OCI-LY7 (cell line): ENCODE measurements around the gene ZFAND4. TPM values are rescaled to one million over a fixed set of nuclear protein-coding genes. Genes with fewer than 3 reads are reported as not detected.

Experiments
- BruUV-seq: library from RNA; stranded (reverse); fragments of 400-500 nt; replicated peaks from 2 replicates; lab custom pipeline; 2021; lab: Mats Ljungman, UMichigan
- CTCF ChIA-PET: fragments of 300-600 bp; sonication (Branson Sonifier 250); formaldehyde crosslinking; loops from one replicate; lab custom pipeline; 2022; ENCODE audit warnings: antibody characterized with exemption; ENCODE audit not compliant: unreplicated experiment; lab: Charles Lee
- POLR2A ChIA-PET: fragments of 300-600 bp; sonication (Branson Sonifier 250); formaldehyde crosslinking; loops from one replicate; lab custom pipeline; 2022; ENCODE audit warnings: antibody characterized with exemption; lab: Charles Lee
- DNase-seq: peaks from one replicate; pipeline ENCODE4 v3.0.0-alpha.2; 2015; ENCODE audit warnings: low spot score
- H2AFZ ChIP-seq: fragments of 200-600 bp; sonication (generic), shearing (Covaris generic); 2 replicates; pipeline ENCODE4 v1.6.1; 2014; ENCODE audit warnings: mild to moderate bottlenecking, antibody characterized with exemption, low read length, moderate library complexity
- H3K27ac ChIP-seq: fragments of 200-600 bp; sonication (generic); 2 replicates; pipeline ENCODE4 v1.5.1; 2014; ENCODE audit warnings: mixed run types, low read depth, mild to moderate bottlenecking, moderate library complexity, low read length, inconsistent platforms; ENCODE audit not compliant: poor library complexity, severe bottlenecking
- H3K36me3 ChIP-seq: fragments of 200-600 bp; sonication (generic); 2 replicates; pipeline ENCODE4 v1.6.1; 2014; ENCODE audit warnings: mild to moderate bottlenecking, antibody characterized with exemption, low read length, moderate library complexity, mixed read lengths; ENCODE audit not compliant: insufficient read depth
- H3K4me1 ChIP-seq: fragments of 200-600 bp; sonication (generic); 2 replicates; pipeline ENCODE4 v1.5.1; 2014; ENCODE audit warnings: mild to moderate bottlenecking, low read length; ENCODE audit not compliant: insufficient read depth, poor library complexity, severe bottlenecking
- H3K4me2 ChIP-seq: fragments of 200-600 bp; sonication (generic); 2 replicates; pipeline ENCODE4 v1.6.1; 2014; ENCODE audit warnings: mild to moderate bottlenecking, low read length
- H3K4me3 ChIP-seq: fragments of 200-600 bp; sonication (generic); 2 replicates; pipeline ENCODE4 v1.5.1; 2014; ENCODE audit warnings: mild to moderate bottlenecking, low read depth, low read length; ENCODE audit not compliant: poor library complexity, severe bottlenecking
- H3K79me2 ChIP-seq: fragments of 200-600 bp; sonication (generic); 2 replicates; pipeline ENCODE4 v1.6.1; 2016; ENCODE audit warnings: low read depth, mild to moderate bottlenecking, low read length, moderate library complexity, mixed read lengths; ENCODE audit not compliant: insufficient read depth
- H3K9me2 ChIP-seq: fragments of 200-600 bp; sonication (generic); 2 replicates; pipeline ENCODE4 v1.6.1; 2016; ENCODE audit warnings: mild to moderate bottlenecking, low read length, mixed read lengths; ENCODE audit not compliant: insufficient read depth
- H3K9me3 ChIP-seq: fragments of 200-600 bp; sonication (generic); 2 replicates; pipeline ENCODE4 v1.6.1; 2014; ENCODE audit warnings: mild to moderate bottlenecking, mixed run types, low read length, mixed read lengths
- H4K20me1 ChIP-seq: fragments of 200-600 bp; sonication (generic); 2 replicates; pipeline ENCODE4 v1.6.1; 2014; ENCODE audit warnings: mild to moderate bottlenecking, antibody characterized with exemption, low read length, moderate library complexity, mixed read lengths; ENCODE audit not compliant: insufficient read depth
- CTCF ChIP-seq: fragments of 200-600 bp; sonication (generic); conservative IDR thresholded peaks from 2 replicates; pipeline ENCODE4 v1.5.1; 2014; ENCODE audit warnings: mild to moderate bottlenecking, antibody characterized with exemption, low read length, moderate library complexity, mixed read lengths
- EZH2phosphoT487 ChIP-seq: fragments of 200-600 bp; sonication (generic); IDR thresholded peaks from 2 replicates; pipeline ENCODE4 v1.6.1; 2018; ENCODE audit warnings: low read depth, borderline replicate concordance, mild to moderate bottlenecking, mixed run types, antibody characterized with exemption, low read length, moderate library complexity, mixed read lengths
- intact Hi-C: fragments of 100-400 bp; cut with micrococcal nuclease; formaldehyde crosslinking; loops from one replicate; pipeline ENCODE4 v1.10.0; 2022; ENCODE audit not compliant: unreplicated experiment
- total RNA-seq, 2 experiments: library from RNA; depleted of rRNA in 1 of 2; stranded (reverse); fragments of >200 nt in 1 of 2; shearing (Covaris generic) in 1 of 2; gene quantifications; 2 replicates each; pipeline ENCODE4 v1.2.3, GENCODE V29; 2014 to 2022

Gene ZFAND4
- total RNA-seq, 2 experiments from 2014 or later = 18.6 to 35.8 TPM

GRCh38 chr10:45640049-45640448, 32.5 kb downstream of the ZFAND4 start:
- no peaks in the 10 kb centered on the region for H4K20me1 ChIP-seq
- H3K4me3 ChIP-seq = no peak overlapping the region
- H3K79me2 ChIP-seq = no peaks in the 10 kb centered on the region
- peaks cover 60% of the 10 kb centered on the region for H3K36me3 ChIP-seq
- no TSS peak for BruUV-seq
- intact Hi-C loops = no loop called here
- H3K4me2 ChIP-seq = no peak overlapping the region
- no peaks in the 10 kb centered on the region for H3K4me1 ChIP-seq
- H3K27ac ChIP-seq = no peak overlapping the region
- no peaks in the 10 kb centered on the region for H3K9me3 ChIP-seq
- CTCF ChIA-PET = no interaction called here
- DNase-seq = no peak
- POLR2A ChIA-PET = interaction anchor here (0.7 kb wide), 2 partner anchors 10 to 12 kb away, joined by 4 to 5 read pairs; no protein-coding TSS in a partner anchor
- TF ChIP-seq CTCF = no peak
- no peak overlapping the region for H2AFZ ChIP-seq
- H3K9me2 ChIP-seq = no peaks in the 10 kb centered on the region

GRCh38 chr10:45627412-45628048, 45.0 kb downstream of the ZFAND4 start:
- no peak for TF ChIP-seq EZH2phosphoT487
- no peak for TF ChIP-seq CTCF
- H3K36me3 ChIP-seq = peaks cover 8% of the 10 kb centered on the region; the same call in 1 of the 2 replicates
- no TSS peak for BruUV-seq
- H2AFZ ChIP-seq = no peak overlapping the region
- CTCF ChIA-PET = no interaction called here
- no peaks in the 10 kb centered on the region for H3K9me2 ChIP-seq
- no peak overlapping the region for H3K4me2 ChIP-seq
- H4K20me1 ChIP-seq = no peaks in the 10 kb centered on the region
- H3K27ac ChIP-seq = no peak overlapping the region
- no peak overlapping the region for H3K4me3 ChIP-seq
- no peak for DNase-seq
- H3K4me1 ChIP-seq = no peaks in the 10 kb centered on the region
- POLR2A ChIA-PET = interaction anchor here (2.5 kb wide), 1 partner anchor 9 kb away, joined by 10 read pairs; no protein-coding TSS in a partner anchor
- H3K9me3 ChIP-seq = no peaks in the 10 kb centered on the region
- H3K79me2 ChIP-seq = no peaks in the 10 kb centered on the region
- intact Hi-C loops = no loop called here

- H2AFZ ChIP-seq = no peak overlapping the region
- CTCF ChIA-PET = no interaction called here
- intact Hi-C loops = no loop called here
- H3K4me3 ChIP-seq = no peak overlapping the region
- H3K36me3 ChIP-seq = peaks cover 8% of the 10 kb centered on the region; the same call in 1 of the 2 replicates
- POLR2A ChIA-PET = interaction anchor here (0.7 kb wide), 1 partner anchor 161 kb away, joined by 6 read pairs; no protein-coding TSS in a partner anchor
- no peak overlapping the region for H3K4me2 ChIP-seq
- DNase-seq = no peak
- H3K9me2 ChIP-seq = no peaks in the 10 kb centered on the region
- H3K27ac ChIP-seq = no peak overlapping the region
- H3K4me1 ChIP-seq = no peaks in the 10 kb centered on the region
- TF ChIP-seq CTCF (no peak), EZH2phosphoT487 (no peak)
- no peaks in the 10 kb centered on the region for H3K9me3 ChIP-seq
- BruUV-seq = no TSS peak
- H3K79me2 ChIP-seq = no peaks in the 10 kb centered on the region
- H4K20me1 ChIP-seq = no peaks in the 10 kb centered on the region
These were observed 46.7 kb downstream of the ZFAND4 start for GRCh38 chr10:45625879-45626278.
